ENCODE results near the gene ETS1. TPM values are rescaled to one million over a fixed set of nuclear protein-coding genes. Genes with fewer than 3 reads are reported as not detected.

Gene ETS1
- total RNA-seq, 1 donor, result 95.0 TPM

DNA sequence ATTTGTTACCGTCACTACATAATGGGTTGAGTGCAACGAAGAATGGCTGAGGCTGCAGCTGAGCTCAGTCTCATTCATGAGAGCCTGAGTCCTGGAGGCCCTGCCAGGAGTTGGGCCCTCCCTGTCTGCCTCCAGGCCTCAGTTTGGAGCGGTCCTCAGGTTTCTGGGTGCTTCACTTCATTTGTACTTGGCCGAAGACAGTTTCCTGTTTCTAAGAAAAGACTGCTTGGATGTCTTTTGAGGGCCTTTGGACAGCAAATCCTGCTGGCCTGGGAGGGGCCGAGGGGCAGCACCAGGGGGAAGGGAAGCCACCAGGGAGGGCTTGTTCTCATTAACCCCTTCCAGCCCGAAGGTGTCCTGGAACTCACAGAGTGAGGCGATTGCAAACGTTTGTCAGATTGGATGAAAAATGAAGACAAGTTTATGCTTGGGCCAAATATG lies 163.1 kb downstream of the ETS1 start:
- no peak for DNase-seq (ENCODE audit: low read depth)
- no peak overlapping the region for H3K4me3 ChIP-seq (ENCODE audit: low read depth, low read length)
- TF ChIP-seq, protein P1, sequence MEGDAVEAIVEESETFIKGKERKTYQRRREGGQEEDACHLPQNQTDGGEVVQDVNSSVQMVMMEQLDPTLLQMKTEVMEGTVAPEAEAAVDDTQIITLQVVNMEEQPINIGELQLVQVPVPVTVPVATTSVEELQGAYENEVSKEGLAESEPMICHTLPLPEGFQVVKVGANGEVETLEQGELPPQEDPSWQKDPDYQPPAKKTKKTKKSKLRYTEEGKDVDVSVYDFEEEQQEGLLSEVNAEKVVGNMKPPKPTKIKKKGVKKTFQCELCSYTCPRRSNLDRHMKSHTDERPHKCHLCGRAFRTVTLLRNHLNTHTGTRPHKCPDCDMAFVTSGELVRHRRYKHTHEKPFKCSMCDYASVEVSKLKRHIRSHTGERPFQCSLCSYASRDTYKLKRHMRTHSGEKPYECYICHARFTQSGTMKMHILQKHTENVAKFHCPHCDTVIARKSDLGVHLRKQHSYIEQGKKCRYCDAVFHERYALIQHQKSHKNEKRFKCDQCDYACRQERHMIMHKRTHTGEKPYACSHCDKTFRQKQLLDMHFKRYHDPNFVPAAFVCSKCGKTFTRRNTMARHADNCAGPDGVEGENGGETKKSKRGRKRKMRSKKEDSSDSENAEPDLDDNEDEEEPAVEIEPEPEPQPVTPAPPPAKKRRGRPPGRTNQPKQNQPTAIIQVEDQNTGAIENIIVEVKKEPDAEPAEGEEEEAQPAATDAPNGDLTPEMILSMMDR (IDR thresholded peaks at IDR 0.05; ENCODE audit: insufficient read depth, low read depth, low read length), result no peak

DNA sequence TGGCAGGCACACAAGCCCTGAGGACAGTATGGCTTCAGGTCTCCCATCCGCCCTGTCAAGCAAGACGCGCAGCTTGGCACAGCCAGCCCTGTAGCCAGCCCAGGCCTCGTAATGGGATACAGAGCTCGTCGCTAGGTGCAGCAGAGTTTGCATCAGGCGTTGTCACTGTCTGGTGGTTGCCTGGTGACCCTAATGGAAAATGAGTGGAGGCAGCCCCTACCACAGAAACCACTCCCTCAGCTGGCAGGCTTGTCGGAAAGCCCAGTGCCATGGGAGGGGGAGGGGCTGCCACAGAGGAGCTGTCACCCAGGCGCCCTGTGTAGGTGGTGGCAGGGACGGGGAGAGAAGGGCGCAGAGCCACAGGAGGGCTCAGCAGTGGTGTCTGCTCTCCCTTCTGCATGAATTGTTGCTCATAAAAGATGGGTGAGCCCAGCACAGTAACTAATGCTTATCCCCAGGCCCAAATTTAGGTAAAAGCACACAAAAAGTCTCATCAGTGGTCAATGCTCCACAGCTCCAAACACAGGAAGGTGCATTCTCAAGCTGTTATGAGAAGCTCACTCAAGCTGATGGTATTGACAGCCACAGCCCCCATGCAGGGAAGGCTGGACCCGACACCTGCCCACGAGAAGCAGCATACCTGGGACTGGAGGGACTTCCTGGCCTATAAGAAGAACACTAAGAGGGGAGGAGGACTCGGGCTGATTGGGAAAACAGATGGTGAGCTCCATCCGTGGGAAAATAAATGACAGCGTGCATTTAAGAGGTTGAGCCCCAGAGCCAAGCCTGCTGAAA lies 164.6 kb downstream of the ETS1 start:
- no peak for DNase-seq (ENCODE audit: low read depth)
- H3K4me3 ChIP-seq (ENCODE audit: low read depth, low read length), result no peak overlapping the region
- TF ChIP-seq, protein P1 (IDR thresholded peaks at IDR 0.05; ENCODE audit: insufficient read depth, low read depth, low read length), result no peak

DNA sequence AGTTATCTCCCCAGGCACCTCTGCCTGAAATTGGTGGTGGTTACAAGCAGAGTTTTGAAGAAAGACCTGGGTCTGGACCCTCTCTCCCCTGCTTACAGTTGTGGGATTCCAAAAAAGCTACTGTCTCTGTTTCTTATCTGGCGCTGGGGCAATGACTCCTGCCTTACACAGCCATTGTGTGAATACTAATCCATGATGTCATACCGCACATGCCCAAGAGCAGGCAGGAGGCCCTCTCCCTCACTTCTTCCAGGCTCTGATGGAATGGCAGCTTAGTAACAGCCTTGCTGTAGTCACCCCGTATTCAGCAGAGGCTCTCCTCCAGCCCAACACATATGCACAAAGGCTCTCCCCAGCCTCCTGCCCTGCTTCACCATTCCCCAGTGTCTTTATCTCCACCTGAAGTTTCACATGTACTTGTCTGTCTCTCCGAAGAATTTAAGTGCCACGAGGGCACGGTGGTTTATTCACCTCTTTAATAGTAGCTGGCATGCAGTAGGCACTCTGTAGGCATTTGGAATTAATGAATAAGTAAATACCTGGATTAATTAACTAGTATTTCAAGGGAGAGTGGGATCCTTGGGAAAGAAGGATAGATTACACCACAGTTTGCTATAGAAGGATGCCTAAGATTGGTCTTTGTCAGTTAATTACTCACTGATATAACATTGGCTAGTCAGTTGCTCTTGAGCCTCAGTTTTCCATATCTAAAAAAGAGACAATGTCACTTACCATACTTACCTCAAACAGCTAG lies 165.6 kb downstream of the ETS1 start:
- DNase-seq (ENCODE audit: low read depth), result peak; percentile 40
- TF ChIP-seq, protein P1 (IDR thresholded peaks at IDR 0.05; ENCODE audit: insufficient read depth, low read depth, low read length), result no peak

DNA sequence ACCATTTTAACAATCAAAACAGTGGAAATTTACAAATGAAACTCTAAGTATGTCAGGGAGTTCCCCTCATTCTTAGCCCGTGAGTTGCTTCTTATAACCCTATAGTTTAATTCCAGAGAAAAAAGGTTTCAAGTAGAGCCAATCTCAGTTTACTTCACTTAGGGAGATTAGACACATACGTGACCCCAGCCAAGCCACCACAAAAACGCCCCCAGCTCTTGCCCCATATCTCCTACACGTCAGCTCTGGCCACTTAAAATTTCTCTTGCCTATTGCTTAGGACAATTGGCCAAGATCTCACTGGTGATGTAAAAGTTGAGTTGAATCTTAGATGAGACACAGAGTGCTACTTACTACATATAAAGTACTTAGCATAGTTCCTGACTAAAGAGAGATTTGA lies 166.4 kb downstream of the ETS1 start:
- TF ChIP-seq, protein P1 (IDR thresholded peaks at IDR 0.05; ENCODE audit: insufficient read depth, low read depth, low read length), result no peak
- peak; percentile 95 for DNase-seq (ENCODE audit: low read depth)
- H3K4me3 ChIP-seq (ENCODE audit: low read depth, low read length), result no peak overlapping the region

More for the DNA sequence above, 165.6 kb downstream of the ETS1 start:
- H3K4me3 ChIP-seq (ENCODE audit: low read depth, low read length), result no peak overlapping the region

DNA sequence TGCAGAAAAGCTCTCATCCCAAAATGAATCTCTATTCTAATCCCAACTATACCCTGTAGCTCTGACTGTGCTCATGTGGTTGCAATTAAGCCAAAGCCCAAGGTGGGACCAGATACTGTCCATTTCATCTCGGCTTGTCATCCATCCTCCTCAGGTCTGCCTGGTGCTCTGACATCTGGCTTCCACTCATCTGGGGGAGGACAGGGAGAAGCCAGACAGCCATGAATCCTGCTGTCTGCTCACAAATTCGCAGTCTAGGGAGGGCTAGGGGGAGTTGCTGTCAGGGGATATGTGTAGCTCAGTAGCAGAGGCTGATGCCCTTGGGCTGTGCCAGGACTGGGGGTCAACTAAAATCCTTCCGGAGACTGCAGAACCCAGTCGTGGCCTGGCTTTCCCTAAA lies 167.1 kb downstream of the ETS1 start:
- peak; percentile 43 for DNase-seq (ENCODE audit: low read depth)
- H3K4me3 ChIP-seq (ENCODE audit: low read depth, low read length), result no peak overlapping the region
- TF ChIP-seq, protein P1 (IDR thresholded peaks at IDR 0.05; ENCODE audit: insufficient read depth, low read depth, low read length), result no peak

DNA sequence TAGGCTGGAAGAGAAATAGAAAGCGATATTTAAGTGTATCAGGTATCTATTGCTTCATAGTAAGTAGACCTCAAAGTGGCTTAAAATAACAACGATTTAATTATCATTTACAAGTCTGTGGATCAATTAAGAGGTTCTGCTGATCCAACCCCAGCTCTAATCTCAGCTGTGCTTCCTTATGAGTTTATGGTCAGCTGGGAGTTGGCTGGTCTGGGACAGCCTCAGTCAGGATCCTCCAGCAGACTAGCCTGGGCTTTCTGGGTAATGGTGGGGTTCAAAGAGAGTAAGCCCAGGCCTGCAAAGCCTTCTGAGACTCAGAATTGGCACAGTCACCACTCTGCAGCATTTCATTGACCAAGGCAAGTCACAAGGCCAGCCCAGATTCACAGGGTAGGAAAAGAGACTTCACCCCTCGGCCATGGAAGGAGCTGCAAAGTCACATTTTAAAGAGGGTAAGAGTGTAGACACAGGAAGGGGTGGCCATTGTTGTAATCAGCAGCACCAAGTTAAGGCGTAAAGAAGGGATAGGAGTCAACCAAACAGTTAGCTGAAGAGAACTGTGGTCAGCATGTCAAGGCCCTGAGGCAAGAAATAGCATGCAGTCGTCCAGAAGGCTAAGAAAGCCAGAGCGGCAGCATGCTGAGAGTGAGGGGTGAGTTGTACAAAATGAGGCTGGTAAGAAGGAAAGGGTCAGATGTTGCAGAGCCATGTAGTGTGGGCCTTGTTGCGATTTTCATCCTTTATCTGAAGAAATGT lies 168.2 kb downstream of the ETS1 start:
- no peak overlapping the region for H3K4me3 ChIP-seq (ENCODE audit: low read depth, low read length)
- TF ChIP-seq, protein P1 (IDR thresholded peaks at IDR 0.05; ENCODE audit: insufficient read depth, low read depth, low read length), result no peak
- DNase-seq (ENCODE audit: low read depth), result no peak

Data from fibroblast of villous mesenchyme (primary cell).